H1 (cell line): ENCODE data around the gene TLK1. TPM values are rescaled to one million over a fixed set of nuclear protein-coding genes. Genes with fewer than 3 reads are reported as not detected.

Experiments
- CTCF ChIA-PET: fragments of 300-600 bp; sonication (Branson Sonifier 250); formaldehyde crosslinking; loops from one replicate; lab custom pipeline; 2021; ENCODE audit not compliant: partially characterized antibody; lab: Charles Lee
- POLR2A ChIA-PET: fragments of 300-600 bp; sonication (Branson Sonifier 250); formaldehyde crosslinking; loops from one replicate; lab custom pipeline; 2021; ENCODE audit warnings: inconsistent platforms; ENCODE audit not compliant: partially characterized antibody; lab: Charles Lee
- DNase-seq, 2 experiments: peaks; one replicate each; pipeline versions ENCODE4 v3.0.0 to v3.0.0-alpha.2; 2010 to 2022; ENCODE audit warnings: low spot score in 2 of 2, low read depth in 1 of 2, mixed read lengths in 1 of 2
- FAIRE-seq: peaks from 2 replicates; lab custom pipeline; 2011; peaks lifted over from hg19 to GRCh38; lab: Jason Lieb, UNC
- H2AFZ ChIP-seq: 2 replicates; pipeline ENCODE4 v1.8.1; 2012; ENCODE audit warnings: low read length, inconsistent platforms
- H2AK5ac ChIP-seq: 2 replicates; pipeline ENCODE4 v1.6.1; 2013; ENCODE audit warnings: low read depth, low read length
- H2BK120ac ChIP-seq: replicated peaks from 2 replicates; pipeline ENCODE3; 2013; ENCODE audit warnings: low read depth, low read length, inconsistent platforms
- H2BK12ac ChIP-seq: 2 replicates; pipeline ENCODE4 v1.6.1; 2013; ENCODE audit warnings: low read depth, low read length
- H2BK15ac ChIP-seq: 2 replicates; pipeline ENCODE4 v1.6.1; 2013; ENCODE audit warnings: low read length
- H2BK20ac ChIP-seq: 2 replicates; pipeline ENCODE4 v1.6.1; 2013; ENCODE audit warnings: low read length
- H2BK5ac ChIP-seq: 2 replicates; pipeline ENCODE4 v1.6.1; 2013; ENCODE audit warnings: low read depth, low read length
- H3K14ac ChIP-seq: 2 replicates; pipeline ENCODE4 v1.6.1; 2013; ENCODE audit warnings: inconsistent platforms; ENCODE audit not compliant: insufficient read length
- H3K18ac ChIP-seq: 2 replicates; pipeline ENCODE4 v1.6.1; 2013; ENCODE audit warnings: low read length; ENCODE audit errors: extremely low read depth
- H3K23ac ChIP-seq: 2 replicates; pipeline ENCODE4 v1.6.1; 2013; ENCODE audit warnings: inconsistent platforms; ENCODE audit not compliant: insufficient read length
- H3K23me2 ChIP-seq: 2 replicates; pipeline ENCODE4 v1.6.1; 2013; ENCODE audit warnings: low read depth, low read length
- H3K27ac ChIP-seq: 2 replicates; pipeline ENCODE4 v1.6.1; 2011; ENCODE audit warnings: low read depth, low read length, inconsistent platforms
- H3K27me3 ChIP-seq, 4 experiments: replicated peaks in 1 of 4; 1 replicate in 1 of 4; 2 replicates in 3 of 4; pipeline versions ENCODE4 v1.6.1 to v1.8.1; 2011 to 2013; ENCODE audit warnings: low read length in 3 of 4, mild to moderate bottlenecking in 3 of 4, inconsistent platforms in 2 of 4, mixed read lengths in 2 of 4, moderate library complexity in 1 of 4; ENCODE audit not compliant: control insufficient read depth in 3 of 4, insufficient read depth in 3 of 4; ENCODE audit errors: extremely low read depth in 1 of 4
- H3K36me3 ChIP-seq, 4 experiments: 2 replicates each; pipeline versions ENCODE4 v1.6.1 to v1.8.1; 2011 to 2013; ENCODE audit warnings: mild to moderate bottlenecking in 4 of 4, low read length in 3 of 4, moderate library complexity in 2 of 4, control low read depth in 1 of 4, inconsistent platforms in 1 of 4; ENCODE audit not compliant: insufficient read depth in 4 of 4, control insufficient read depth in 2 of 4
- H3K4ac ChIP-seq: replicated peaks from 2 replicates; pipeline ENCODE3; 2013; ENCODE audit warnings: low read length, low read depth, mixed read lengths, inconsistent platforms; ENCODE audit not compliant: insufficient read length
- H3K4me1 ChIP-seq, 4 experiments: replicated peaks in 1 of 4; 1 replicate in 1 of 4; 2 replicates in 3 of 4; pipeline versions ENCODE4 v1.6.1 to v1.8.1; 2011 to 2013; ENCODE audit warnings: low read length in 3 of 4, inconsistent platforms in 2 of 4, mixed read lengths in 1 of 4; ENCODE audit not compliant: insufficient read depth in 4 of 4, control insufficient read depth in 3 of 4
- H3K4me2 ChIP-seq, 2 experiments: 2 replicates each; pipeline versions ENCODE4 v1.6.1 to v1.8.1; 2011 to 2013; ENCODE audit warnings: low read depth in 2 of 2, low read length in 2 of 2, control low read depth in 1 of 2, inconsistent platforms in 1 of 2, mild to moderate bottlenecking in 1 of 2; ENCODE audit not compliant: insufficient read depth in 1 of 2
- H3K4me3 ChIP-seq, 4 experiments: fragments of 200-600, 300-600 bp in 1 of 4; sonication (generic), shearing (Covaris generic), sonication (Bioruptor Twin) in 1 of 4; 2 replicates each; pipeline versions ENCODE4 v1.5.1 to v1.8.1; 2011 to 2016; ENCODE audit warnings: low read length in 4 of 4, low read depth in 3 of 4, control low read depth in 2 of 4, inconsistent platforms in 2 of 4, mild to moderate bottlenecking in 2 of 4, mixed read lengths in 1 of 4, moderate library complexity in 1 of 4; ENCODE audit not compliant: insufficient read depth in 2 of 4; ENCODE audit errors: extremely low read depth in 1 of 4
- H3K56ac ChIP-seq: replicated peaks from 2 replicates; pipeline ENCODE3; 2013; ENCODE audit warnings: low read depth, mild to moderate bottlenecking, mixed read lengths, low read length, inconsistent platforms; ENCODE audit not compliant: insufficient read length
- H3K79me1 ChIP-seq: 2 replicates; pipeline ENCODE4 v1.6.1; 2013; ENCODE audit warnings: low read depth, low read length, control low read depth
- H3K79me2 ChIP-seq, 2 experiments: 2 replicates each; pipeline versions ENCODE4 v1.6.1 to v1.8.1; 2012 to 2013; ENCODE audit warnings: low read length in 2 of 2, mild to moderate bottlenecking in 2 of 2, inconsistent platforms in 1 of 2; ENCODE audit not compliant: insufficient read depth in 2 of 2, control insufficient read depth in 1 of 2
- H3K9ac ChIP-seq, 4 experiments: replicated peaks in 1 of 4; 1 replicate in 1 of 4; 2 replicates in 3 of 4; pipeline versions ENCODE4 v1.6.1 to v1.8.1; 2011 to 2013; ENCODE audit warnings: low read depth in 3 of 4, low read length in 3 of 4, control low read depth in 2 of 4, mild to moderate bottlenecking in 2 of 4, moderate library complexity in 2 of 4, inconsistent platforms in 1 of 4; ENCODE audit errors: extremely low read depth in 1 of 4
- H3K9me3 ChIP-seq, 2 experiments: 2 replicates each; pipeline versions ENCODE4 v1.6.1 to v1.8.1; 2012 to 2013; ENCODE audit warnings: mild to moderate bottlenecking in 2 of 2, moderate library complexity in 2 of 2, control low read depth in 1 of 2, inconsistent platforms in 1 of 2, low read depth in 1 of 2, low read length in 1 of 2, mixed read lengths in 1 of 2; ENCODE audit not compliant: insufficient read depth in 2 of 2
- H4K20me1 ChIP-seq, 2 experiments: replicated peaks in 1 of 2; 2 replicates each; pipeline versions ENCODE3 to v1.8.1; 2011 to 2013; ENCODE audit warnings: inconsistent platforms in 2 of 2, low read length in 2 of 2, mild to moderate bottlenecking in 1 of 2; ENCODE audit not compliant: insufficient read depth in 2 of 2, control insufficient read depth in 1 of 2
- H4K5ac ChIP-seq: 2 replicates; pipeline ENCODE4 v1.6.1; 2013; ENCODE audit warnings: low read length, low read depth, mixed read lengths, inconsistent platforms; ENCODE audit not compliant: insufficient read length
- H4K8ac ChIP-seq: 2 replicates; pipeline ENCODE4 v1.8.0; 2013; ENCODE audit warnings: mild to moderate bottlenecking, moderate library complexity, low read length, inconsistent platforms; ENCODE audit not compliant: insufficient read depth; ENCODE audit errors: extremely low read depth
- H4K91ac ChIP-seq: replicated peaks from 2 replicates; pipeline ENCODE3; 2013; ENCODE audit warnings: low read length, mixed read lengths, inconsistent platforms; ENCODE audit not compliant: insufficient read length
- HDAC6 ChIP-seq: IDR thresholded peaks from one replicate; pipeline ENCODE4 v1.7.1; 2012; ENCODE audit warnings: low read depth, mild to moderate bottlenecking, inconsistent platforms, low read length, moderate library complexity
- NANOG ChIP-seq: IDR thresholded peaks from 2 replicates; pipeline ENCODE4 v1.6.1; 2011; ENCODE audit warnings: low read length, low read depth, mild to moderate bottlenecking, inconsistent platforms; ENCODE audit not compliant: insufficient read depth, poor library complexity, severe bottlenecking
- PHF8 ChIP-seq: fragments of 200-600 bp; sonication (generic); conservative IDR thresholded peaks from 2 replicates; pipeline ENCODE4 v1.7.1; 2012; ENCODE audit warnings: low read depth, mild to moderate bottlenecking, inconsistent platforms, low read length, moderate library complexity
- RAD21 ChIP-seq, 2 experiments: IDR thresholded peaks in 1 of 2; conservative IDR thresholded peaks in 1 of 2; 2 replicates each; pipeline ENCODE4 v1.6.1; 2011; ENCODE audit warnings: low read depth in 2 of 2, low read length in 2 of 2, improper control_type of control experiment in 1 of 2, inconsistent platforms in 1 of 2, mild to moderate bottlenecking in 1 of 2, moderate library complexity in 1 of 2
- RBBP5 ChIP-seq: IDR thresholded peaks from 2 replicates; pipeline ENCODE4 v1.7.1; 2012; ENCODE audit warnings: low read depth, mild to moderate bottlenecking, inconsistent platforms, low read length, moderate library complexity, borderline replicate concordance
- SAP30 ChIP-seq: fragments of 300-600 bp; sonication (generic); IDR thresholded peaks from 2 replicates; pipeline ENCODE4 v1.7.1; 2012; ENCODE audit warnings: low read length, moderate library complexity, mild to moderate bottlenecking, inconsistent platforms; ENCODE audit not compliant: insufficient read depth, insufficient replicate concordance
- SIN3A ChIP-seq, 2 experiments: IDR thresholded peaks in 1 of 2; conservative IDR thresholded peaks in 1 of 2; 2 replicates each; pipeline ENCODE4 v1.6.1; 2011 to 2012; ENCODE audit warnings: low read length in 2 of 2, improper control_type of control experiment in 1 of 2, low read depth in 1 of 2, mild to moderate bottlenecking in 1 of 2
- SUZ12 ChIP-seq: fragments of 200-600 bp; sonication (generic); IDR thresholded peaks from 2 replicates; pipeline ENCODE4 v1.6.1; 2012; ENCODE audit warnings: mild to moderate bottlenecking, inconsistent platforms, low read length, moderate library complexity, mixed read lengths
- TEAD4 ChIP-seq: IDR thresholded peaks from 2 replicates; pipeline ENCODE4 v1.6.1; 2012; ENCODE audit warnings: low read depth, low read length, inconsistent platforms, mixed read lengths
- WGBS, 2 experiments: shearing (Covaris generic) in 1 of 2; methylation state at CpG; one replicate each; pipeline versions ENCODE4 v1.1.6 to v1.1.7; 2013 to 2015; ENCODE audit warnings: low lambda C conversion rate in 2 of 2, mixed read lengths in 2 of 2, inconsistent platforms in 1 of 2, low coverage in 1 of 2, missing lambda C conversion rate in 1 of 2; ENCODE audit not compliant: insufficient replicate concordance in 2 of 2, insufficient coverage in 1 of 2, insufficient read length in 1 of 2; ENCODE audit errors: extremely low coverage in 1 of 2, missing lambda C conversion rate in 1 of 2; 5-methylcytosine and 5-hydroxymethylcytosine counted together
- polyA plus RNA-seq, 7 experiments: library from polyadenylated mRNA; depleted of rRNA in 3 of 7; stranded (reverse) in 5 of 7; unstranded in 2 of 7; fragments of >200 nt in 5 of 7; fragments of 200-250 nt in 2 of 7; gene quantifications; 1 replicate in 5 of 7; 2 replicates in 1 of 7; 4 replicates in 1 of 7; pipeline versions ENCODE4 v1.2.1 to v1.2.3, GENCODE V29; 2011 to 2013; ENCODE audit warnings: missing spikeins in 2 of 7, mixed read lengths in 2 of 7
- total RNA-seq: library from RNA; stranded (reverse); fragmentation: NEBNext Ultra II Directional; extraction: Animal tissue kit (Norgen Biotek cat#: 25700); gene quantifications from 2 replicates; pipeline ENCODE4 v1.2.1, GENCODE V29; 2021
- TF ChIP-seq, protein P1 (sequence below): IDR thresholded peaks from 2 replicates; pipeline ENCODE4 v1.6.1; 2011; ENCODE audit warnings: low read depth, mild to moderate bottlenecking, low read length; ENCODE audit not compliant: insufficient read depth
- TF ChIP-seq, protein P2 (sequence below): IDR thresholded peaks from 2 replicates; pipeline ENCODE4 v1.6.1; 2012; ENCODE audit warnings: inconsistent platforms

The TLK1 gene
- total and polyA plus RNA-seq, 2 of the 8 experiments (the other 6 are each of a cell fraction or from before 2014, with no cell fraction given): 11.2 to 102 TPM

DNA sequence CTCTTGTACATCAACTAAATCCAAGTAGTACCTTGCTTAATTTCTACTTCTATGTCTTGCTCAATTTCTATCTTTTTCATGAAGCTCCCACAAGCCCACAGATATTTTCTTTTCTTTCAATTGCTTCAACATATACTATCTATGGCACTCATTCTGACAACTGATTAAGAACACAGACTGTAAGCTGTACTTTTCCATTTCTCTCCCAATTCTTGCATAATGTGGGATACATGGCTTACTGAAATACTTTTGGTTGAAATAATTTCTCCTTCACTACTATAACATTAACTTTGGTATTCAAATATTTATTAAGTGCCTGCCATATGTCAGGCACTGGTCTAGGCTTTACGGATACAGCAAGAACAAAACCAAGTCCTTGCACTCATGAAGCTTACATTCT is 146.8 kb downstream of the TLK1 start:
- H3K18ac ChIP-seq: no peak overlapping the region
- no peak overlapping the region for H3K4me3 ChIP-seq
- no peaks in the 10 kb centered on the region for H3K79me1 ChIP-seq
- no peak overlapping the region for H3K56ac ChIP-seq
- no peak overlapping the region for H3K14ac ChIP-seq
- no peak overlapping the region for H3K23ac ChIP-seq
- no peak overlapping the region for H2BK15ac ChIP-seq
- no peak overlapping the region for H2BK5ac ChIP-seq
- FAIRE-seq: no peak
- H3K36me3 ChIP-seq: peaks cover 0 to 25% (median 11%) of the 10 kb centered on the region in 4 experiments; a peak in 6 of 8 replicates
- H2BK12ac ChIP-seq: no peak overlapping the region
- no peak overlapping the region for H2AK5ac ChIP-seq
- H4K8ac ChIP-seq: no peak overlapping the region
- H3K9ac ChIP-seq: no peak overlapping the region
- H3K4me1 ChIP-seq: no peaks in the 10 kb centered on the region
- H3K9me3 ChIP-seq: no peaks in the 10 kb centered on the region
- H3K27me3 ChIP-seq: no peaks in the 10 kb centered on the region
- H2BK20ac ChIP-seq: no peak overlapping the region
- no peaks in the 10 kb centered on the region; the same call in 1 of the 2 replicates for H3K23me2 ChIP-seq
- H4K91ac ChIP-seq: no peak overlapping the region
- DNase-seq: no peak
- no peak overlapping the region for H3K27ac ChIP-seq
- WGBS, 2 experiments: 90% methylated on average over 1 of the region's 1 CpG; no CpG with 5 or more reads in 1 of the 2 experiments
- no peak overlapping the region for H3K4ac ChIP-seq
- POLR2A ChIA-PET: interaction anchor here (0.6 to 1.6 kb wide), 3 partner anchors 15 to 146 kb away, joined by 3 to 4 read pairs (median 3); no protein-coding TSS in a partner anchor
- no peaks in the 10 kb centered on the region for H3K79me2 ChIP-seq
- no peak overlapping the region for H3K4me2 ChIP-seq
- CTCF ChIA-PET: interaction anchor here (0.9 to 1.4 kb wide), 6 partner anchors 10 to 146 kb away, joined by 3 to 6 read pairs (median 3); no protein-coding TSS in a partner anchor
- H2AFZ ChIP-seq: no peak overlapping the region
- no peak overlapping the region for H2BK120ac ChIP-seq
- no peak overlapping the region for H4K5ac ChIP-seq
- H4K20me1 ChIP-seq: no peaks in the 10 kb centered on the region
- no peak for TF ChIP-seq RAD21 (IDR thresholded peaks at IDR 0.05 in 1 of 2, conservative IDR thresholded peaks at IDR 0.05 in 1 of 2; ENCODE audit: low read depth in 2 of 2, low read length in 2 of 2)
- TF ChIP-seq TEAD4: no peak
- no peak for TF ChIP-seq RBBP5
- no peak for TF ChIP-seq SIN3A (conservative IDR thresholded peaks at IDR 0.05 in 1 of 2, IDR thresholded peaks at IDR 0.05 in 1 of 2; ENCODE audit: low read depth in 1 of 2, low read length in 2 of 2)
- TF ChIP-seq, protein P1, sequence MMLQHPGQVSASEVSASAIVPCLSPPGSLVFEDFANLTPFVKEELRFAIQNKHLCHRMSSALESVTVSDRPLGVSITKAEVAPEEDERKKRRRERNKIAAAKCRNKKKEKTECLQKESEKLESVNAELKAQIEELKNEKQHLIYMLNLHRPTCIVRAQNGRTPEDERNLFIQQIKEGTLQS: no peak
- TF ChIP-seq NANOG: no peak
- TF ChIP-seq SUZ12: no peak
- TF ChIP-seq, protein P2, sequence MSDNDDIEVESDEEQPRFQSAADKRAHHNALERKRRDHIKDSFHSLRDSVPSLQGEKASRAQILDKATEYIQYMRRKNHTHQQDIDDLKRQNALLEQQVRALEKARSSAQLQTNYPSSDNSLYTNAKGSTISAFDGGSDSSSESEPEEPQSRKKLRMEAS: no peak
- no peak for TF ChIP-seq SAP30
- TF ChIP-seq HDAC6: no peak
- TF ChIP-seq PHF8: no peak
